Mammary epithelial cell (primary cell): ENCODE data around the gene STAT3.

Source experiments
- EZH2 ChIP-seq: IDR thresholded peaks from 2 replicates; pipeline ENCODE4 v1.6.1; 2012; ENCODE audit warnings: low read length, inconsistent platforms, borderline replicate concordance
- TF ChIP-seq, protein P1 (sequence below), 2 donors: IDR thresholded peaks in 1 of 2; conservative IDR thresholded peaks in 1 of 2; 2 replicates each; pipeline ENCODE4 v1.5.1; 2011 to 2012; ENCODE audit warnings: inconsistent platforms in 2 of 2, low read length in 2 of 2, mild to moderate bottlenecking in 2 of 2, control low read depth in 1 of 2, low read depth in 1 of 2; ENCODE audit not compliant: insufficient read depth in 1 of 2; ENCODE audit errors: extremely low read depth in 1 of 2

DNA sequence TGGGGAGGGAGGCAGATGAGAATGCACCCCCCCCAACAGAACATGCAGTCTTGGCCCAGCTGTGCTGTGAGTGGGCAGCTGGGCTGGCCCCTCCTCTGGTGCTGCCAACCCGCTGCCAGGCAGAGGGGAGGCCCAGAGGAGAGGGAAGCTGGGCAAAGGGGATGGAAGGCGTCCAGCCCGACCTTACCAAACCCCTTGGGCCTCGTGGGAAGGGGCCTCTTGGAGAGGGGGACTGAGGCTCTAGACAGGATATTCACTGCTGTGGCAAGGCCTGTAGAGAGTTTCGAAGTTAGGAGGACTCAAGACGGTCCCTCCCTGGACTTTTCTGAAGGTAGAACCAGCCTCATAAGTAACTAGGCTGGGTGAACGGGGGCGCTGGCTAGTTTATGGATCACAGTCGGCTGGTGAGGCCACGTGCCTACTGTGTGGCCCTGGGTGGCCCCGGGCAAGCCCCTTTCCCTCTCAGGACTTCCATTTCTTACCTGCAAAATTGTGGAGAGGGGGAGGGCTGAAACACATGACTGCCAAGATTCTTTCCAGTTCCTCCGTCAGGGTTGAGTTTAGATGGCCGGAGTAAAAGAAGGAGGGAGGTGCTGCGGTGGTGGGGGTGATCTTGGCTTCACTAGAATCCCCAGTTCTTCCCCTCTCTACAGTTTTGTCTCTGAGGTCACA, 100.8 kb downstream of the STAT3 start:
- TF ChIP-seq, protein P1, sequence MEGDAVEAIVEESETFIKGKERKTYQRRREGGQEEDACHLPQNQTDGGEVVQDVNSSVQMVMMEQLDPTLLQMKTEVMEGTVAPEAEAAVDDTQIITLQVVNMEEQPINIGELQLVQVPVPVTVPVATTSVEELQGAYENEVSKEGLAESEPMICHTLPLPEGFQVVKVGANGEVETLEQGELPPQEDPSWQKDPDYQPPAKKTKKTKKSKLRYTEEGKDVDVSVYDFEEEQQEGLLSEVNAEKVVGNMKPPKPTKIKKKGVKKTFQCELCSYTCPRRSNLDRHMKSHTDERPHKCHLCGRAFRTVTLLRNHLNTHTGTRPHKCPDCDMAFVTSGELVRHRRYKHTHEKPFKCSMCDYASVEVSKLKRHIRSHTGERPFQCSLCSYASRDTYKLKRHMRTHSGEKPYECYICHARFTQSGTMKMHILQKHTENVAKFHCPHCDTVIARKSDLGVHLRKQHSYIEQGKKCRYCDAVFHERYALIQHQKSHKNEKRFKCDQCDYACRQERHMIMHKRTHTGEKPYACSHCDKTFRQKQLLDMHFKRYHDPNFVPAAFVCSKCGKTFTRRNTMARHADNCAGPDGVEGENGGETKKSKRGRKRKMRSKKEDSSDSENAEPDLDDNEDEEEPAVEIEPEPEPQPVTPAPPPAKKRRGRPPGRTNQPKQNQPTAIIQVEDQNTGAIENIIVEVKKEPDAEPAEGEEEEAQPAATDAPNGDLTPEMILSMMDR (conservative IDR thresholded peaks at IDR 0.05 in 1 of 2, IDR thresholded peaks at IDR 0.05 in 1 of 2; ENCODE audit: extremely low read depth in 1 of 2, insufficient read depth in 1 of 2, low read depth in 1 of 2, low read length in 2 of 2), result no peak
- no peak for TF ChIP-seq EZH2
